ENCODE data around the gene HOOK2. TPM values are rescaled to one million over a fixed set of nuclear protein-coding genes. Genes with fewer than 3 reads are reported as not detected.

Gene HOOK2
- total and polyA plus RNA-seq, 9 of the 15 experiments (the other 6 are each of a cell fraction or from before 2014, with no cell fraction given), result 1.3 to 17.2 (median 9.9) TPM

- intact Hi-C loops (cut with micrococcal nuclease), result loop anchor here (1.0 to 5.0 kb wide), 2 partner anchors 19 to 65 kb away; no protein-coding TSS in a partner anchor
- ATAC-seq (peak; percentile 76), DNase-seq (ENCODE audit: extremely low read depth in 1 of 4, low spot score in 3 of 4) (peak; percentile 72 to 89 (median 78)), FAIRE-seq (peak; percentile 37)
- H3K27me3 ChIP-seq (ENCODE audit: control insufficient read depth in 2 of 2, insufficient read depth in 2 of 2, low read length in 2 of 2), result no peaks in the 10 kb centered on the region
- H3K4me1 ChIP-seq (replicated peaks in 1 of 2; ENCODE audit: control insufficient read depth in 2 of 2, insufficient read depth in 2 of 2, low read length in 2 of 2), result peaks cover 23 to 56% of the 10 kb centered on the region in 2 experiments; a peak in 4 of 5 replicates
- peak overlapping the region; percentile 83 for H2AFZ ChIP-seq (ENCODE audit: low read depth, low read length)
- peak overlapping the region; percentile 59 to 89; a peak in 3 of 4 replicates for H3K9ac ChIP-seq (ENCODE audit: insufficient read depth in 1 of 2, low read depth in 2 of 2, low read length in 2 of 2)
- in situ Hi-C loops (cut with MboI), result no loop called here
- ChIA-PET CTCF (ENCODE audit: low intra/inter-chr PET ratio) (interaction anchor here (1.1 to 4.1 kb wide), 3 partner anchors 17 to 70 kb away, joined by 3 to 30 read pairs (median 3); no protein-coding TSS in a partner anchor), POLR2A (interaction anchor here (0.5 to 4.1 kb wide), 11 partner anchors 11 to 353 kb away, joined by 3 to 44 read pairs (median 3); partner anchors contain the start of genes GET3, JUNB, PRDX2 and THSD8)
- WGBS (ENCODE audit: insufficient coverage, low coverage, missing lambda C conversion rate), result 13% methylated on average over 41 of the region's 43 CpGs
- no TSS peak for BruUV-seq (replicated peaks)
- no peaks in the 10 kb centered on the region for H3K36me3 ChIP-seq (ENCODE audit: control insufficient read depth, insufficient read depth, low read length)
- peak overlapping the region; percentile 85 for H3K4me2 ChIP-seq (ENCODE audit: insufficient read depth, low read length)
- peak overlapping the region; percentile 68 for H3K27ac ChIP-seq (ENCODE audit: extremely low read depth, low read depth, low read length)
- H3K9me3 ChIP-seq (replicated peaks; ENCODE audit: control insufficient read depth, insufficient read depth, low read depth, low read length), result no peaks in the 10 kb centered on the region
- peaks cover 6% of the 10 kb centered on the region; the same call in 1 of the 3 replicates for H3K79me2 ChIP-seq (ENCODE audit: control insufficient read depth, insufficient read depth, low read length)
- H4K20me1 ChIP-seq (replicated peaks; ENCODE audit: control insufficient read depth, insufficient read depth, low read length), result no peaks in the 10 kb centered on the region
- no peaks in the 10 kb centered on the region for H3K9me1 ChIP-seq (ENCODE audit: control insufficient read depth, insufficient read depth, low read length)
- H3K4me3 ChIP-seq, result peak overlapping the region; percentile 37
- no peak for TF ChIP-seq NCOA4 (IDR thresholded peaks at IDR 0.05; ENCODE audit: partially characterized antibody)
- 0 out of 2 replicates have a peak, but pooled peaks have one; percentile 41 for TF ChIP-seq MTA3 (IDR thresholded peaks at IDR 0.05; ENCODE audit: borderline replicate concordance)
- no peak for TF ChIP-seq ZBTB9 (CRISPR knock-in tag; IDR thresholded peaks at IDR 0.05)
- TF ChIP-seq JUN (IDR thresholded peaks at IDR 0.05; ENCODE audit: borderline replicate concordance, low read depth, low read length), result 0 out of 2 replicates have a peak, but pooled peaks have one; percentile 22
- TF ChIP-seq JUN (CRISPR knock-in tag; IDR thresholded peaks at IDR 0.05; ENCODE audit: borderline replicate concordance), result no peak
- TF ChIP-seq HMGXB4 (CRISPR knock-in tag; IDR thresholded peaks at IDR 0.05), result peak; percentile 47; the same call in 1 of the 2 replicates
- TF ChIP-seq SETDB1 (IDR thresholded peaks at IDR 0.05; ENCODE audit: low read length), result no peak
- TF ChIP-seq ZBED1 (IDR thresholded peaks at IDR 0.05), result no peak
- TF ChIP-seq ZZZ3 (IDR thresholded peaks at IDR 0.05), result no peak
- no peak for TF ChIP-seq SAFB (IDR thresholded peaks at IDR 0.05; ENCODE audit: borderline replicate concordance, low read depth, low read length)
- TF ChIP-seq PBX2 (CRISPR knock-in tag; IDR thresholded peaks at IDR 0.05; ENCODE audit: low read depth), result no peak
- TF ChIP-seq PBX2 (tag; conservative IDR thresholded peaks at IDR 0.05; ENCODE audit: low read depth), result no peak
- TF ChIP-seq HMGN3 (IDR thresholded peaks at IDR 0.05; ENCODE audit: borderline replicate concordance, extremely low read depth, insufficient read length, low read depth, low read length), result peak; percentile 59
- no peak for TF ChIP-seq RBM14 (IDR thresholded peaks at IDR 0.05; ENCODE audit: borderline replicate concordance, insufficient read depth, low read depth, low read length)
- TF ChIP-seq HDAC6 (IDR thresholded peaks at IDR 0.05; ENCODE audit: low read depth, low read length), result no peak
Observed at GRCh38 chr19:12777217-12778016, 2.1 kb upstream of the HOOK2 start.
